Memory B cell (primary cell): Measurements from ENCODE around the gene PCDH20.

ENCODE experiments used
- ATAC-seq: fragments of 150-1000 bp; cut with Tn5 transposase; 2 replicates; pipeline ENCODE4 v1.10.0; 2021; ENCODE audit warnings: low read depth, mild to moderate bottlenecking, moderate library complexity
- DNase-seq, 2 donors: peaks; one replicate each; pipeline ENCODE4 v3.0.0; 2022; ENCODE audit warnings: low spot score in 2 of 2
- H3K27ac Mint-ChIP-seq: one replicate; pipeline ENCODE4 v1.8.0; 2022; ENCODE audit warnings: mild to moderate bottlenecking, moderate library complexity, mixed read lengths
- H3K27me3 Mint-ChIP-seq: one replicate; pipeline ENCODE4 v1.8.0; 2022; ENCODE audit warnings: mixed read lengths
- H3K36me3 Mint-ChIP-seq: one replicate; pipeline ENCODE4 v1.8.0; 2022; ENCODE audit warnings: mild to moderate bottlenecking, mixed read lengths
- H3K4me1 Mint-ChIP-seq: one replicate; pipeline ENCODE4 v1.8.0; 2022; ENCODE audit warnings: mixed read lengths
- H3K4me3 Mint-ChIP-seq: one replicate; pipeline ENCODE4 v1.8.0; 2022; ENCODE audit warnings: mild to moderate bottlenecking, moderate library complexity, mixed read lengths
- H3K9me3 Mint-ChIP-seq: one replicate; pipeline ENCODE4 v1.8.0; 2022; ENCODE audit warnings: mixed read lengths

PCDH20 gene, protein sequence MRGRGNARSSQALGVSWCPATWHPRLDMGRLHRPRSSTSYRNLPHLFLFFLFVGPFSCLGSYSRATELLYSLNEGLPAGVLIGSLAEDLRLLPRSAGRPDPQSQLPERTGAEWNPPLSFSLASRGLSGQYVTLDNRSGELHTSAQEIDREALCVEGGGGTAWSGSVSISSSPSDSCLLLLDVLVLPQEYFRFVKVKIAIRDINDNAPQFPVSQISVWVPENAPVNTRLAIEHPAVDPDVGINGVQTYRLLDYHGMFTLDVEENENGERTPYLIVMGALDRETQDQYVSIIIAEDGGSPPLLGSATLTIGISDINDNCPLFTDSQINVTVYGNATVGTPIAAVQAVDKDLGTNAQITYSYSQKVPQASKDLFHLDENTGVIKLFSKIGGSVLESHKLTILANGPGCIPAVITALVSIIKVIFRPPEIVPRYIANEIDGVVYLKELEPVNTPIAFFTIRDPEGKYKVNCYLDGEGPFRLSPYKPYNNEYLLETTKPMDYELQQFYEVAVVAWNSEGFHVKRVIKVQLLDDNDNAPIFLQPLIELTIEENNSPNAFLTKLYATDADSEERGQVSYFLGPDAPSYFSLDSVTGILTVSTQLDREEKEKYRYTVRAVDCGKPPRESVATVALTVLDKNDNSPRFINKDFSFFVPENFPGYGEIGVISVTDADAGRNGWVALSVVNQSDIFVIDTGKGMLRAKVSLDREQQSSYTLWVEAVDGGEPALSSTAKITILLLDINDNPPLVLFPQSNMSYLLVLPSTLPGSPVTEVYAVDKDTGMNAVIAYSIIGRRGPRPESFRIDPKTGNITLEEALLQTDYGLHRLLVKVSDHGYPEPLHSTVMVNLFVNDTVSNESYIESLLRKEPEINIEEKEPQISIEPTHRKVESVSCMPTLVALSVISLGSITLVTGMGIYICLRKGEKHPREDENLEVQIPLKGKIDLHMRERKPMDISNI

DNA sequence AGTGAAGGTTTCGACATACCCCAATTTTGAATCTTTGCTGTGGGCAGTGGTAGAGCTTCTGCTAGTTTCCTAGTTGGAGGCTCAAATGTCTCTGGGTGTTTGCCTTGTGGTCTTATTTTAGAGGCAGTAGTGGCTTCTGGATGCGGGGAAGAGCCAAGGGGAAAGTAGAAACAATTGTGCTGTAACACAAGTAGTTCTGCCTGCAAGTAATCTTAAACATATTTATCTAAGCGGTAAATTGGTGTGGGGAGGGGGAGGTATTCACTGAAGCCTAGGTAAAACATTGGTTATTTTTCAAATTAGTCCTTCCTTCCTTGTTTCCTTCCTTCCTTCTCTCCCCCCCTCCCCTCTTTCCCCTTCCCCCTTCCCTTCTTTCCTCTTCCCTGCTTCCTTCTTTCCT, at the start of gene PCDH20:
PCDH20 (minus strand) TSS at position 101 of the 400 bp plus-strand sequence. CDS start 691 bp downstream, outside the sequence.
- no peak within 1 kb of the TSS for H3K27ac Mint-ChIP-seq
- ATAC-seq: no peak
- no peak for DNase-seq
- H3K9me3 Mint-ChIP-seq: peaks cover 3% of the 10 kb centered on the region
- no peaks in the 10 kb centered on the region for H3K4me1 Mint-ChIP-seq
- H3K36me3 Mint-ChIP-seq: no peaks in the 10 kb centered on the region
- H3K4me3 Mint-ChIP-seq: no peak within 1 kb of the TSS
- H3K27me3 Mint-ChIP-seq: peaks cover 3% of the 10 kb centered on the region

DNA sequence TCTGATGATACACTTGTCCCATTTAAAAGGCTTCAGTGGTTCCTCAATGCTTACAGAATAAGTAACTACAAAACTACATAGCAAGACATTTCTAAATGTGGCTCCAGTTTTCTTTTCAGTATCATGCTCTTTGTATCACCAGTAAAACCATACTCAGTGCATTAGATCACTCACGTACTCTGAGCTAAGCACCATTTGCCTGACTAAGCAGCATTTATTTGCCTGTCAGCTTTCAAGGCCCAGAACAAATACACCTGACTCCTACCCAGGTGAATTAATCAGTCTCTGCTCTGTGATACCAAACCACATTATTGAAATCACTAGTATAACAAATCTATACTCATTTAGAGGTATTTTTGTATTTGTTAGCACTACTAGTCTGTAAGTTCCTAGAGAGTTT, 47.4 kb upstream of the PCDH20 start:
- Mint-ChIP-seq H3K9me3 (no peaks in the 10 kb centered on the region), H3K4me1 (no peaks in the 10 kb centered on the region), H3K27me3 (no peaks in the 10 kb centered on the region), H3K36me3 (no peaks in the 10 kb centered on the region), H3K4me3 (no peak overlapping the region), H3K27ac (no peak overlapping the region)
- DNase-seq: no peak
- ATAC-seq: no peak

GRCh38 chr13:61453121-61453520, 37.5 kb upstream of the PCDH20 start:
- Mint-ChIP-seq H3K9me3 (peaks cover 10% of the 10 kb centered on the region), H3K36me3 (no peaks in the 10 kb centered on the region), H3K27ac (no peak overlapping the region), H3K4me1 (no peaks in the 10 kb centered on the region), H3K4me3 (no peak overlapping the region), H3K27me3 (no peaks in the 10 kb centered on the region)
- ATAC-seq: no peak
- no peak for DNase-seq

DNA sequence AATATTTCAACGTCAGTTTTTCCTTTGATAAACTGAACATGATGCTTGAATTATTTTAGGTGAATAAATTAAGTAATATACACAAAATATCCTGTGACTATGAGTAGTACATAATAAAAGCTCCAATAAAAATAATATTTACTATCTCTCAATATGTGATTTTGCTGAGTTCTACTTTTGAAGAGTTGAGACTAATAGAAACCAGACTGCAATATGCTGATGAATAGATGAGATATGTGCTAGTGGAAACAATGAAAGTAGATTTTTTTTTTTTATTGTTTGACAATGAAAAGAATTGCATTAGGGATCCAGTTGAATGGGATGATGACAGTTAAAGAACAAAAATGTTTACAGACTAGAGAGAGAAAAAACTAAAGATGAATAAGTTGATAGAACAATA, 16.4 kb upstream of the PCDH20 start:
- Mint-ChIP-seq H3K4me3 (no peak overlapping the region), H3K27me3 (no peaks in the 10 kb centered on the region), H3K36me3 (no peaks in the 10 kb centered on the region), H3K9me3 (peaks cover 6% of the 10 kb centered on the region), H3K27ac (no peak overlapping the region), H3K4me1 (no peaks in the 10 kb centered on the region)
- DNase-seq (no peak), ATAC-seq (no peak)

GRCh38 chr13:61423915-61424314, 8.3 kb upstream of the PCDH20 start:
- H3K4me1 Mint-ChIP-seq: no peaks in the 10 kb centered on the region

DNA sequence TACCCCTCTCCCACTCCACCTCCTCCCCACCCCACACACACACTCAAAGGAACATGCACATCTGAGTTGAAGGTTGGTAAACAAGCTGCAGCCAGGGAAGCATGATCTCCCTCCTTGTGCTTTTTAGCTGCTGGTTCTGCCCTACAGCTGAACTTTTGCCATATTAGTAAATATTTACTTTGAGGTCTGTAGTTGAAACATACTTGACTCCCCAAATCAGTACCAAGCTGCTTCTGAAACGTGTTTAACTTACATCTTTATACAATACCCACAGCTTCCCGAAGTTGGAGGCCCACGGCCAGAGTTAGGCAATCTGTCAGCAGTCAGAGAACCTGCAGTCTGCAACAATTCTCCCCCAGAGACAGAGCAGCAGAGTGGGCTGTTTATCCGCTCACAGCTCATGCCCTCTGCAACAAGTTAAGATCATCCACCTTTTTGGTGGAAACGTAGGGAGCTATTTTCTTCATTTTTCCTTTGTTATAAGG, 1.5 kb upstream of the PCDH20 start:
- peaks cover 3% of the 10 kb centered on the region for H3K9me3 Mint-ChIP-seq
- no peaks in the 10 kb centered on the region for H3K36me3 Mint-ChIP-seq
- ATAC-seq (no peak), DNase-seq (no peak)
- no peaks in the 10 kb centered on the region for H3K4me1 Mint-ChIP-seq
- H3K27ac Mint-ChIP-seq: no peak overlapping the region
- no peak overlapping the region for H3K4me3 Mint-ChIP-seq
- H3K27me3 Mint-ChIP-seq: peaks cover 3% of the 10 kb centered on the region

More at GRCh38 chr13:61423915-61424314, 8.3 kb upstream of the PCDH20 start:
- Mint-ChIP-seq H3K4me3 (no peak overlapping the region), H3K27ac (no peak overlapping the region), H3K9me3 (peaks cover 1% of the 10 kb centered on the region), H3K27me3 (no peaks in the 10 kb centered on the region), H3K36me3 (no peaks in the 10 kb centered on the region)
- DNase-seq (no peak), ATAC-seq (no peak)

DNA sequence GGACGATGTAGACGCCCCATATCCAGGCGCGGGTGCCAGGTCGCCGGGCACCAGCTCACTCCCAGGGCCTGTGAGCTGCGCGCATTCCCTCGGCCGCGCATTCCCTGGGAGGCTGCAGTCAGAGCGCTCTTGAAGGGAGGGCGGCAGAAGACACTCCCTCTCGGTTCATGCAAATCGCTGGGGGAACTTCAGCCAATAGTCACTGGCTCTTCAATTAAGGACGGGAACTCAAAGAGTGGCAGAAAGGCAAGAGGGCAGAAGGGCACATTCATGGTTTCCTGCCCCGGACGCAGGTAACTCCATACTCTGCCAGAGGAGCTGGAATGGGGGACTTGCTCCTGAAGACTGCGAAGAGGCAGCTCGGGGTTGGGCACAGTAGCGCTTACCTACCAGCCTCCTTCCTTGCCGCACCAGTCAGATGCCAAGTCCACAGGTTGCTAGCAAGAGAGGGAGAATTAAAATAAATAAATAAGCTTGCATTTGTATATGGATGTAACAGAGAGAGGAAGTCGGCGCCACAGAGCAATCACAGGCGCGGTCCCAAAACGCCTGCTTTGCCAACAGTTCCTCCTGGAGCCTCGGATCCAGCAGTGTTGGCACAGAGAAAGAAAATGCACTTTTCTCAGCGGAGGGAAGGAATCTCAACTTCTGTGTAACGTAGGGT, 459 bp downstream of the PCDH20 start:
- no peaks in the 10 kb centered on the region for H3K36me3 Mint-ChIP-seq
- H3K4me1 Mint-ChIP-seq: no peaks in the 10 kb centered on the region
- H3K27ac Mint-ChIP-seq: no peak overlapping the region
- no peak overlapping the region for H3K4me3 Mint-ChIP-seq
- peaks cover 3% of the 10 kb centered on the region for H3K9me3 Mint-ChIP-seq
- ATAC-seq: no peak
- H3K27me3 Mint-ChIP-seq: peaks cover 3% of the 10 kb centered on the region
- DNase-seq: no peak

- DNase-seq (no peak), ATAC-seq (no peak)
- peaks cover 3% of the 10 kb centered on the region for H3K27me3 Mint-ChIP-seq
- no peak overlapping the region for H3K27ac Mint-ChIP-seq
- no peaks in the 10 kb centered on the region for H3K4me1 Mint-ChIP-seq
- H3K9me3 Mint-ChIP-seq: peaks cover 3% of the 10 kb centered on the region
- H3K36me3 Mint-ChIP-seq: no peaks in the 10 kb centered on the region
- no peak overlapping the region for H3K4me3 Mint-ChIP-seq
These were observed 977 bp downstream of the PCDH20 start for GRCh38 chr13:61414686-61415057.

- no peak for DNase-seq
- no peak overlapping the region for H3K4me3 Mint-ChIP-seq
- peaks cover 3% of the 10 kb centered on the region for H3K9me3 Mint-ChIP-seq
- H3K36me3 Mint-ChIP-seq: no peaks in the 10 kb centered on the region
- no peak overlapping the region for H3K27ac Mint-ChIP-seq
- ATAC-seq: no peak
- H3K4me1 Mint-ChIP-seq: no peaks in the 10 kb centered on the region
- H3K27me3 Mint-ChIP-seq: peaks cover 3% of the 10 kb centered on the region
These were observed 1.8 kb downstream of the PCDH20 start for GRCh38 chr13:61413572-61414535.

- Mint-ChIP-seq H3K27me3 (peaks cover 1% of the 10 kb centered on the region), H3K9me3 (peaks cover 2% of the 10 kb centered on the region), H3K27ac (no peak overlapping the region), H3K36me3 (no peaks in the 10 kb centered on the region), H3K4me3 (no peak overlapping the region), H3K4me1 (no peaks in the 10 kb centered on the region)
- ATAC-seq: no peak
- no peak for DNase-seq
These were observed 4.9 kb downstream of the PCDH20 start for GRCh38 chr13:61410669-61411297.

DNA sequence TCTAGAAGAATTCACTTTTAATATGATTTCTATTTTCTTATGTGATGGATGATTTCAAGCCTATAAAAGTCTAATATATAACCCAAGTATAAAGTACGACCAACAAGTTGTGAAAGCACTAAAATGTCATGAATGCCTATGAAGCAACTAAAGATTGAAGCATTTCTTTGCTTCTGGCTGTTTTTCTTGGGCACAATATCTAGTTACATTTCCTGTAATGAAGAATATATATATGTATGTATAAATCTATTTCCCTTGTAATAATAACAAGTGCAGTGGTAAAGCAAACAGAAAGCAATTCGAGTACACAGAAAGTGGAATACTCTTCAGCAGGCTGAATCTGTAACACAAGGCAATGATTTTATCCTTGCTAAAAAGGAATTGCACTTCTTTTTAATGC, 5.4 kb downstream of the PCDH20 start:
- ATAC-seq (no peak), DNase-seq (no peak)
- Mint-ChIP-seq H3K36me3 (no peaks in the 10 kb centered on the region), H3K4me3 (no peak overlapping the region), H3K27me3 (peaks cover 1% of the 10 kb centered on the region), H3K27ac (no peak overlapping the region), H3K4me1 (no peaks in the 10 kb centered on the region), H3K9me3 (peaks cover 2% of the 10 kb centered on the region)

- ATAC-seq (no peak), DNase-seq (no peak)
- H3K27me3 Mint-ChIP-seq: peaks cover 1% of the 10 kb centered on the region
- H3K36me3 Mint-ChIP-seq: no peaks in the 10 kb centered on the region
- H3K9me3 Mint-ChIP-seq: peaks cover 2% of the 10 kb centered on the region
- no peaks in the 10 kb centered on the region for H3K4me1 Mint-ChIP-seq
- no peak overlapping the region for H3K4me3 Mint-ChIP-seq
- no peak overlapping the region for H3K27ac Mint-ChIP-seq
These were observed 7.1 kb downstream of the PCDH20 start for GRCh38 chr13:61408571-61408970.

- Mint-ChIP-seq H3K27ac (no peak overlapping the region), H3K4me3 (no peak overlapping the region), H3K4me1 (no peaks in the 10 kb centered on the region), H3K9me3 (peaks cover 2% of the 10 kb centered on the region), H3K27me3 (no peaks in the 10 kb centered on the region), H3K36me3 (no peaks in the 10 kb centered on the region)
- DNase-seq: no peak
- ATAC-seq: no peak
These were observed 9.4 kb downstream of the PCDH20 start for GRCh38 chr13:61406275-61406674.
